IMR-90 (cell line): Measurements from ENCODE around the gene RPS19BP1. TPM values are rescaled to one million over a fixed set of nuclear protein-coding genes. Genes with fewer than 3 reads are reported as not detected.

Source experiments
- ATAC-seq: fragments of 200-7000 bp; cut with Tn5 transposase; 2 replicates; pipeline ENCODE4 v1.9.1; 2020; ENCODE audit warnings: low read depth, mild to moderate bottlenecking, moderate library complexity
- BruUV-seq: library from RNA; stranded (reverse); fragments of 400-500 nt; replicated peaks from 2 replicates; lab custom pipeline; 2021; lab: Mats Ljungman, UMichigan
- CTCF ChIA-PET: fragments of 300-600 bp; formaldehyde crosslinking; extraction: SDS; loops from one replicate; lab custom pipeline; 2021; ENCODE audit warnings: antibody characterized with exemption; lab: Yijun Ruan, JAX
- POLR2A ChIA-PET: fragments of 300-600 bp; sonication (Branson Sonifier 250); formaldehyde crosslinking; loops from one replicate; lab custom pipeline; 2022; ENCODE audit warnings: antibody characterized with exemption; ENCODE audit not compliant: unreplicated experiment; lab: Charles Lee
- DNase-seq: peaks from one replicate; pipeline ENCODE4 v3.0.0; 2013
- H2AFZ ChIP-seq: replicated peaks from 2 replicates; pipeline ENCODE3; 2013; ENCODE audit warnings: low read length, mild to moderate bottlenecking; ENCODE audit not compliant: poor library complexity
- H2AK5ac ChIP-seq: 2 replicates; pipeline ENCODE4 v1.6.1; 2013; ENCODE audit warnings: low read depth, low read length, inconsistent platforms
- H2AK9ac ChIP-seq: replicated peaks from 2 replicates; pipeline ENCODE3; 2013; ENCODE audit warnings: mild to moderate bottlenecking, low read depth, low read length, moderate library complexity; ENCODE audit not compliant: poor library complexity
- H2BK120ac ChIP-seq: 2 replicates; pipeline ENCODE4 v1.6.1; 2013; ENCODE audit warnings: low read depth, low read length, inconsistent platforms
- H2BK15ac ChIP-seq: 3 replicates; pipeline ENCODE4 v1.6.1; 2013; ENCODE audit warnings: low read depth, low read length, inconsistent platforms
- H2BK20ac ChIP-seq: 2 replicates; pipeline ENCODE4 v1.6.1; 2013; ENCODE audit warnings: low read depth, mild to moderate bottlenecking, inconsistent platforms, low read length, moderate library complexity
- H2BK5ac ChIP-seq: 2 replicates; pipeline ENCODE4 v1.6.1; 2013; ENCODE audit warnings: mild to moderate bottlenecking, low read depth, low read length, inconsistent platforms; ENCODE audit not compliant: poor library complexity, severe bottlenecking
- H3K14ac ChIP-seq: replicated peaks from 2 replicates; pipeline ENCODE4 v1.6.1; 2013; ENCODE audit warnings: low read depth, low read length, inconsistent platforms
- H3K18ac ChIP-seq: 2 replicates; pipeline ENCODE4 v1.6.1; 2013; ENCODE audit warnings: low read depth, low read length, control low read depth
- H3K23ac ChIP-seq: 2 replicates; pipeline ENCODE4 v1.6.1; 2013; ENCODE audit warnings: low read depth, low read length, inconsistent platforms
- H3K27ac ChIP-seq: 2 replicates; pipeline ENCODE4 v1.5.1; 2013; ENCODE audit warnings: mild to moderate bottlenecking, control low read depth, low read length; ENCODE audit not compliant: insufficient read depth
- H3K27me3 ChIP-seq: 2 replicates; pipeline ENCODE4 v1.6.1; 2013; ENCODE audit warnings: low read length; ENCODE audit not compliant: control insufficient read depth, insufficient read depth
- H3K36me3 ChIP-seq: 2 replicates; pipeline ENCODE4 v1.6.1; 2013; ENCODE audit warnings: low read length, mixed read lengths; ENCODE audit not compliant: control insufficient read depth, insufficient read depth
- H3K4ac ChIP-seq: 2 replicates; pipeline ENCODE4 v1.6.1; 2013; ENCODE audit warnings: low read depth, low read length, inconsistent platforms
- H3K4me1 ChIP-seq: 2 replicates; pipeline ENCODE4 v1.6.1; 2013; ENCODE audit warnings: low read length, mixed read lengths; ENCODE audit not compliant: control insufficient read depth, insufficient read depth
- H3K4me2 ChIP-seq: 2 replicates; pipeline ENCODE4 v1.6.1; 2013; ENCODE audit warnings: low read depth, mild to moderate bottlenecking, control low read depth, low read length, moderate library complexity
- H3K4me3 ChIP-seq: 2 replicates; pipeline ENCODE4 v1.5.1; 2013; ENCODE audit warnings: low read depth, mild to moderate bottlenecking, control low read depth, low read length, moderate library complexity; ENCODE audit not compliant: insufficient read depth
- H3K56ac ChIP-seq: 2 replicates; pipeline ENCODE4 v1.6.1; 2013; ENCODE audit warnings: low read length, inconsistent platforms; ENCODE audit not compliant: insufficient read depth; ENCODE audit errors: extremely low read depth
- H3K79me1 ChIP-seq, 2 experiments: 2 replicates each; pipeline ENCODE4 v1.6.1; 2013; ENCODE audit warnings: low read length in 2 of 2, inconsistent platforms in 1 of 2, low read depth in 1 of 2
- H3K9ac ChIP-seq: 2 replicates; pipeline ENCODE4 v1.6.1; 2013; ENCODE audit warnings: low read depth, low read length, control low read depth
- H3K9me1 ChIP-seq: 2 replicates; pipeline ENCODE4 v1.6.1; 2013; ENCODE audit warnings: low read length, inconsistent platforms; ENCODE audit not compliant: insufficient read depth
- H3K9me3 ChIP-seq: 2 replicates; pipeline ENCODE4 v1.6.1; 2013; ENCODE audit warnings: low read length; ENCODE audit not compliant: control insufficient read depth, insufficient read depth
- H4K20me1 ChIP-seq: 2 replicates; pipeline ENCODE4 v1.6.1; 2013; ENCODE audit warnings: low read length, inconsistent platforms; ENCODE audit not compliant: insufficient read depth
- H4K5ac ChIP-seq: 2 replicates; pipeline ENCODE4 v1.6.1; 2013; ENCODE audit warnings: mild to moderate bottlenecking, low read depth, low read length, control low read depth
- H4K8ac ChIP-seq, 2 experiments: 2 replicates each; pipeline ENCODE4 v1.6.1; 2013; ENCODE audit warnings: low read depth in 2 of 2, low read length in 2 of 2, control low read depth in 1 of 2, inconsistent platforms in 1 of 2
- H4K91ac ChIP-seq: 2 replicates; pipeline ENCODE4 v1.6.1; 2013; ENCODE audit warnings: low read depth, low read length, inconsistent platforms; ENCODE audit not compliant: insufficient read depth
- CHD1 ChIP-seq: IDR thresholded peaks from 2 replicates; pipeline ENCODE4 v1.6.1; 2012; ENCODE audit warnings: low read depth, low read length, improper control_type of control experiment
- MAFK ChIP-seq: IDR thresholded peaks from 2 replicates; pipeline ENCODE4 v1.6.1; 2012; ENCODE audit warnings: low read depth, low read length, improper control_type of control experiment
- MXI1 ChIP-seq: IDR thresholded peaks from 2 replicates; pipeline ENCODE4 v1.6.1; 2012; ENCODE audit warnings: low read depth, mild to moderate bottlenecking, low read length, moderate library complexity, borderline replicate concordance
- WGBS, 2 experiments: methylation state at CpG; one replicate each; pipeline versions ENCODE4 v1.1.5 to v1.1.7; 2013; ENCODE audit warnings: missing lambda C conversion rate in 2 of 2; ENCODE audit not compliant: insufficient read length in 1 of 2; ENCODE audit errors: extremely low coverage in 2 of 2; 5-methylcytosine and 5-hydroxymethylcytosine counted together
- dilution Hi-C: fragments of 300-500 bp; cut with HindIII; formaldehyde crosslinking; loops from one replicate; pipeline ENCODE4 v1.14.3; 2018; ENCODE audit warnings: low sequenced_read_pairs; ENCODE audit not compliant: unreplicated experiment
- in situ Hi-C: fragments of 300-500 bp; cut with MboI; formaldehyde crosslinking; loops from 3 replicates; pipeline ENCODE4 v1.14.3; 2019; ENCODE audit warnings: low sequenced_read_pairs, inconsistent platforms, mixed read lengths
- intact Hi-C: fragments of 100-400 bp; cut with micrococcal nuclease; formaldehyde crosslinking; loops from 2 replicates; pipeline ENCODE4 v1.10.0; 2022
- polyA plus RNA-seq, 3 experiments: library from polyadenylated mRNA; depleted of rRNA; stranded (reverse); fragments of >200 nt; gene quantifications; 2 replicates each; pipeline ENCODE4 v1.2.3, GENCODE V29; 2012; ENCODE audit warnings: low replicate concordance in 1 of 3
- total RNA-seq: library from RNA; depleted of rRNA; stranded (reverse); fragments of >200 nt; gene quantifications from 2 replicates; pipeline ENCODE4 v1.2.3, GENCODE V29; 2012

RPS19BP1 gene
- total and polyA plus RNA-seq, 2 of the 4 experiments (the other 2 are of a cell fraction), result 33.0 to 95.4 TPM

DNA sequence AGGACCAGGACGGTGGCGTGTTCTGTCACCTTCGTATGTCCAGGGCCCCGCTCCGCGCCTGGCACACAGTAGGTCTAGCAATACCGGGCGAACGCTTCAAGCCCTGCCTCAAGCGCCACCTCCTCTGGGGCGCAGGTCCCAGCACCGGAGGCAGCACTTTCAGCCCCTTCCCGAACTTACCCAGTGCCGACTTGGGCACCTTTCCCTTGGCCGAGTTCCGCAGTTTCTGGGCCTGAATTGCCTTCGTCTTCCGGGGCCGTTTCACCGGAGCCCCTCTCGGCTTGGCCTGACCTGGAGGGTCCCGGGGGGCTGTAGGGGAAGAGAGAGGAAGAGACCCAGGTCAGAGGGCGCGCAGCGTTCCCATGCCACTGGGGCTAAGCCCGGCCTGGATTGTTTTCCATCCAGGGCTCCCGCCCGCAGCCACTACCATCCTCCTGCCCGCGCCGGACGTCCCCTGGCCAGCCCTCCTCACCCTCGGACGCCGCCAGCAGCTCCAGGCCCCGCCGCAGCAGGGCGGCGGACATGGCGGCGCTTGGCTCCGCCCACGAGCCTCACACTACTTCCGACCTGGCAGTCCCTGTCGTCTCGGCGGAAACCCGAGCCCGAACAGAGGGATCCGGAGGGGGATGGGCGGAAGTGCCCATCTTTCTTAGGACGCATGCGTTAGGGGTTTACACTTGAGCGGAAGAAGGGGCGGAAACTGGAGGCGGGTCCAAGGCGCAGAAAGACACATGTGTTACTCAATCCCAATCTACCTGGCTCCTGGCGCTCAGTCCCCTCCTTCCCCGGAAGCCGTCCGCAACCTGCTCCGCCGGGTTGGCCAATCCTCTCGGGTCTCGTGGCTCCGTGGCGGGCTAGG lies at the start of gene RPS19BP1 (continued):
- TF ChIP-seq MAFK, result no peak

DNA sequence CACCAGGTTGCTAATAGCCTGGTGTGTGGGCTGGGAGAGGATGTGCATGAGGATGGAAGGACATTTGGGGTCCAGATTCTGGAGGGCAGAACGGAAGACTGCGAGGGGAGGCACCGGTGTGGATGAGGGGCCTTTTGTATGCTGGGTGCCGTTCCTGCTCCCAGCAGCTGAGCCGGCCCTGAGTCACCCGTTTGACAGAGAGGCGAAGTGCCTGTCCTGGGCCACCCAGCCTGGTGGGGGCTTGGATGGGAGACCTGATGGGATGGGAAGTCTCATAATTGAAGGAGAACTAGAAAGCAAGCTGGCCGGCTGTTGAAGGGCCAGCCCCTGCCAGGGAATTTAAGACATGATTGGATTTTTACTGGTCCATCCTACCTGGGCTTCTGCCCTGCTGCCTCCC lies 48.8 kb upstream of the RPS19BP1 start:
- in situ Hi-C loops, result no loop called here
- no TSS peak for BruUV-seq
- ATAC-seq, result no peak
- Histone ChIP-seq H2BK5ac (no peak overlapping the region), H2AK9ac (no peak overlapping the region), H3K4me2 (no peak overlapping the region), H3K14ac (no peak overlapping the region), H2BK20ac (no peak overlapping the region), H3K9ac (no peak overlapping the region), H3K9me1 (no peaks in the 10 kb centered on the region; the same call in 1 of the 2 replicates), H4K91ac (no peak overlapping the region), H3K18ac (no peak overlapping the region), H4K5ac (no peak overlapping the region), H3K36me3 (no peaks in the 10 kb centered on the region), H3K56ac (no peak overlapping the region), H2BK120ac (no peak overlapping the region), H3K23ac (no peak overlapping the region), H3K4me1 (no peaks in the 10 kb centered on the region), H3K4ac (no peak overlapping the region), H3K27me3 (peaks cover 43% of the 10 kb centered on the region), H2BK15ac (no peak overlapping the region), H2AK5ac (no peak overlapping the region), H3K79me1 (no peaks in the 10 kb centered on the region), H4K20me1 (no peaks in the 10 kb centered on the region), H3K9me3 (peaks cover 4% of the 10 kb centered on the region; the same call in 1 of the 2 replicates), H4K8ac (no peak overlapping the region), H3K27ac (no peak overlapping the region), H2AFZ (no peak overlapping the region), H3K4me3 (no peak overlapping the region)
- WGBS, 2 experiments, result 94% methylated on average over 6 of the region's 8 CpGs; no CpG with 5 or more reads in 1 of the 2 experiments
- DNase-seq, result no peak
- POLR2A ChIA-PET, result no interaction called here
- dilution Hi-C loops, result no loop called here
- CTCF ChIA-PET, result no interaction called here
- intact Hi-C loops, result no loop called here
- no peak for TF ChIP-seq CHD1
- TF ChIP-seq MXI1, result no peak
